ACC112 (cell line): ENCODE measurements around the gene PIRT.

Experiments used
- H2AFZ ChIP-seq: fragments of 200-600 bp; sonication (generic); one replicate; pipeline ENCODE4 v1.6.0; 2017; ENCODE audit warnings: antibody characterized with exemption, low read length; ENCODE audit not compliant: unreplicated experiment
- H3K27ac ChIP-seq: fragments of 200-600 bp; sonication (generic); 2 replicates; pipeline ENCODE4 v1.5.1; 2014; ENCODE audit warnings: low read depth, mild to moderate bottlenecking, antibody characterized with exemption, low read length, moderate library complexity
- H3K27me3 ChIP-seq: fragments of 200-600 bp; sonication (generic); 2 replicates; pipeline ENCODE4 v1.6.1; 2014; ENCODE audit warnings: mild to moderate bottlenecking, antibody characterized with exemption, low read length, moderate library complexity, mixed read lengths; ENCODE audit not compliant: insufficient read depth
- H3K36me3 ChIP-seq: fragments of 200-600 bp; sonication (generic); 2 replicates; pipeline ENCODE4 v1.6.1; 2016; ENCODE audit warnings: mild to moderate bottlenecking, antibody characterized with exemption, low read length, moderate library complexity, mixed read lengths; ENCODE audit not compliant: insufficient read depth
- H3K4me1 ChIP-seq: fragments of 200-600 bp; sonication (generic); one replicate; pipeline ENCODE4 v1.6.1; 2016; ENCODE audit warnings: low read length, mixed read lengths; ENCODE audit not compliant: insufficient read depth, unreplicated experiment, control insufficient read depth
- H3K4me3 ChIP-seq: fragments of 200-600 bp; sonication (generic); 2 replicates; pipeline ENCODE4 v1.5.1; 2014; ENCODE audit warnings: mild to moderate bottlenecking, low read depth, low read length
- H3K79me2 ChIP-seq: fragments of 200-600 bp; sonication (generic); one replicate; pipeline ENCODE4 v1.6.0; 2016; ENCODE audit warnings: low read length; ENCODE audit not compliant: control insufficient read depth, unreplicated experiment, insufficient read depth

Gene PIRT

DNA sequence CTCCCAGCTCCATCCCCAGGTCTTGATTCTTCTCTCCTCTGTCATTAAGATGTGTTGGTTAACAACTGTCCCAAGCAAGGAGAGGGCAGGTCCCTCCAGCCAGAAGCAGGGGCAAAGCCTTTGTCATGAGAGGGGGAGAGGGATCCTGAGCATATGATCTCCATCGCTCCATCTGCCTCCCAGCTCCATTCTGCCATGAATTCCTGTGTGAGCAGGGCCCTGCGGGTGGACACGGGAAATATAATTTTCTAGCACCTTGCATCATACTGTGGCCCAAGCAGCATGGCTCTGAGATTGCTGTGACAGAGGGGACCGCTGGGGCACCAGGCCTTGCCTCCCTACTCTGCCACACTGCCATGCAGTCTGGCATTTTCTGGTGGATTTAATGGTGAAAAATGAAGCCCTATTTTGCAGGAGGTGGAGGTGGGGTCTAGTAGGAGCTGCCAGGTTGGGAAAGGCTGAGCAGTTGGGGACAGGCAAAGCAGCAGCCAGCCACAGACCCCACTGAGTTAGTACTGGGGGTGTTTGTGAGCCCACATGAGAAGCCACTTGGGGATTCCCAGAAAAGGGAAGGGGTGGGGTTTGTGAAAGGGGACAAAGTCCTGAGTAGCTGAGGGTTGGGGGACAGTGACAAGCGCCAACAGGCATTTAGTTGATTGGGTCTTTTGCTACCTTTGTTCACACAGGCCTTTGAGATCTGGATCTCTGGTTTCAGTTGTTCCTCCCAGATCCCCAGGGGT lies 50.4 kb downstream of the PIRT start:
- Histone ChIP-seq H3K4me3 (no peak overlapping the region), H3K36me3 (no peaks in the 10 kb centered on the region), H3K27me3 (no peaks in the 10 kb centered on the region), H3K79me2 (no peaks in the 10 kb centered on the region), H3K4me1 (no peaks in the 10 kb centered on the region), H3K27ac (no peak overlapping the region), H2AFZ (no peak overlapping the region)

DNA sequence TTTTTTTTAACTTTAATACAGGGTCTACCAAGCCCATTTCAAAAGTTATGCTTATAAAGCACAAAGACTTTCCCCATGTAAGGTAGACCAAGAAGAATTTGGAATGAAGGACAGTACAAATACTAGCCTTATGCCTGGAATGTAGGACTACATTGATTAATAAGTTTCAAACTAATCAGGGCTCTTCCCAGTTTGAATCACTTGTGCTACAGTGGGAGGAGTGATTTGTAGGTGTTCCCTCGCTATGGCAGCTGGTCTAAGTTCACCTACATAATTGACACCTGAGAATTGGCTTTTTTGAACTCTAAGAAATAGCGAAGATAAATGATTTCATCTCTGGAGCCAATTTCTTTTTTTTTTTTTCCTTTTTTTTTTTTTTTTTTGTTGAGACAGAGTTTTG lies 52.6 kb downstream of the PIRT start:
- no peak overlapping the region for H3K27ac ChIP-seq
- no peaks in the 10 kb centered on the region for H3K36me3 ChIP-seq
- no peaks in the 10 kb centered on the region for H3K79me2 ChIP-seq
- H3K27me3 ChIP-seq = no peaks in the 10 kb centered on the region
- H2AFZ ChIP-seq = no peak overlapping the region
- H3K4me1 ChIP-seq = no peaks in the 10 kb centered on the region
- no peak overlapping the region for H3K4me3 ChIP-seq

DNA sequence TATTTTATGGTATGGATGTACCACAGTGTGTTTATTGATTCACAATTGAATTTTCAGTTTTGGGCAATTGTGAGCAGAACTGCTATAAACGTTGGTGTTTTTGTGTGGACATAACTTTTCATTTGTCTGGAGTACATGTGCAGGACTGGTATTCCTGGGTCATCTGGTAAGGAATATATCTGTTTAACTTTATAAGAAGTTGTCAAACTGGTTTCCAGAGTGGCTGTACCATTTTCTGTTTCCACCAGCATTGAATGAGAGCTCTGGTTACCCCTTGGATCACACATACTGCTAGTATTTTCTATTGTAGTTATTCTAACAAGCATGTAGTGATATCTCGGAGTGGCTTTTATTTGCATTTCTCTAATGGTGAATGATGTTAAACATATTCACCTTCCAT lies 58.3 kb downstream of the PIRT start:
- Histone ChIP-seq H3K36me3 (no peaks in the 10 kb centered on the region), H2AFZ (no peak overlapping the region), H3K27ac (no peak overlapping the region), H3K27me3 (no peaks in the 10 kb centered on the region; the same call in 1 of the 2 replicates), H3K4me1 (no peaks in the 10 kb centered on the region), H3K79me2 (no peaks in the 10 kb centered on the region), H3K4me3 (no peak overlapping the region)

DNA sequence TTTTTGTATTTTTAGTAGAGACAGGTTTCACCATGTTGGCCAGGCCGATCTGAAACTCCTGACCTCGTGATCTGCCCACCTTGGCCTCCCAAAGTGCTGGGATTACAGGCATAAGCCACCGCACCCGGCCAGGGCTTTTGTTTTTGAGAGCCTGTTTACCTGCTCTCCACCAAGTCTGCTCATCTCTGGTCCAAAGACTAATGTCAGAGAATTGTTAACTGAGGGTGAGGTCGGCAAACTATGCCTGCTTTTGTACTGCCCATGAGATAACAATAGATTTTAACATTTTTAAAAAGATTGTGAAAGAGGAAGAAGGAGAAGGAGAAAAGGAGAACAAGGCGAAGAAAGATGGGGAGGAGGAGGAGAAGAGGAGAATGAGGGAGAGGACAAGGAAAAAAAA lies 60.0 kb downstream of the PIRT start:
- Histone ChIP-seq H3K27ac (no peak overlapping the region), H3K79me2 (no peaks in the 10 kb centered on the region), H2AFZ (no peak overlapping the region), H3K4me3 (no peak overlapping the region), H3K4me1 (no peaks in the 10 kb centered on the region), H3K27me3 (no peaks in the 10 kb centered on the region; the same call in 1 of the 2 replicates), H3K36me3 (no peaks in the 10 kb centered on the region)

DNA sequence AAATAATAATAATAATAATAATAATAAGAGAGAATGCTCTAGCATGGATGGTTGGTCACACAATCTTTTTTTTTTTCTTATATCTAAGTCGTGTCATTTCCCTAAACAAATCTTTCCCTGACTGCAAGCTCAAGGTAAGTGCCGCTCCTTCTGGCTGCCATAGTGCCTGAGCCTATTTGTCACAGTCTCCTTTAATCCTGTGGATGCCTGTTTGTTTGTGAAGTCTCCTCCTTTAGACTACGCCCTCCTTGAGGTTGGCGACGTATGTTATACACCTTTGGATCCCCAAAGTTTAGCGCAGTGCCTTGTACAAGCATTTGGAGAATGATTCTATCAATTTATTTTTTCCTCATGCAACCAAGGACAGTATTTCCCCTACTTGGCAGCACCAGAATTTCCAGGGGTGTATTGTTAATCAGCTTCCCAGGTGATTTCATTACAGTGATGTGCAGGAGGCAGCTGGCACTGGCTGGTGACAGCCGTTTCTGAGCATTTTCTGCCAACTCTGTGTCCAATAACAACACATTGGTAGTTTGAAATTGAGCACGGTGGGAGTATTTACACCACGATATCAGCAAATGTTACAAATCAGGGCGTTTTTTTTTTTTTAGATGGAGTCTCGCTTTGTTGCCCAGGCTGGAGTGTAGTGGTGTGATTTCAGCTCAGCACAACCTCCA lies 60.6 kb downstream of the PIRT start:
- Histone ChIP-seq H2AFZ (no peak overlapping the region), H3K79me2 (no peaks in the 10 kb centered on the region), H3K4me1 (no peaks in the 10 kb centered on the region), H3K4me3 (no peak overlapping the region), H3K27me3 (no peaks in the 10 kb centered on the region; the same call in 1 of the 2 replicates), H3K36me3 (no peaks in the 10 kb centered on the region), H3K27ac (no peak overlapping the region)

DNA sequence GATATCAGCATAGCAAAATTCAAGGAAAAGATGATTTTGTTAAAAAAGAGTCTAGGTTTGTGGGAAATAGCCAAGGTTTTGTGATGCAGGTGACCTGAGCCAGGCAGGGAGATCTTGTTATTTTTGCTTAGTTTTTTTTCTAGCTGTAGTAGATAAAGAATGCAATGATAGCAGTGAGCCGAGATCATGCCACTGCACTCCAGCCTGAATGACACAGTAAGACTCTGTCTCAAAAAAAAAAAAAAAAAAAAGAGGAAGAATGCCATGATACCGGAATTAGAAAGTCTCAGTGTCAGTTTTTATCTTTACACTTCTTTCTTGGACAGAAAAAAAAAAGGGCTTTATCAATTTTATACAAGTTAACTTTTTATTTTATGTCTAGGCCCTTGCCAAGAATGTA lies 61.5 kb downstream of the PIRT start:
- no peaks in the 10 kb centered on the region for H3K36me3 ChIP-seq
- H2AFZ ChIP-seq = no peak overlapping the region
- no peak overlapping the region for H3K27ac ChIP-seq
- H3K4me3 ChIP-seq = no peak overlapping the region
- H3K79me2 ChIP-seq = no peaks in the 10 kb centered on the region
- no peaks in the 10 kb centered on the region; the same call in 1 of the 2 replicates for H3K27me3 ChIP-seq
- H3K4me1 ChIP-seq = no peaks in the 10 kb centered on the region

DNA sequence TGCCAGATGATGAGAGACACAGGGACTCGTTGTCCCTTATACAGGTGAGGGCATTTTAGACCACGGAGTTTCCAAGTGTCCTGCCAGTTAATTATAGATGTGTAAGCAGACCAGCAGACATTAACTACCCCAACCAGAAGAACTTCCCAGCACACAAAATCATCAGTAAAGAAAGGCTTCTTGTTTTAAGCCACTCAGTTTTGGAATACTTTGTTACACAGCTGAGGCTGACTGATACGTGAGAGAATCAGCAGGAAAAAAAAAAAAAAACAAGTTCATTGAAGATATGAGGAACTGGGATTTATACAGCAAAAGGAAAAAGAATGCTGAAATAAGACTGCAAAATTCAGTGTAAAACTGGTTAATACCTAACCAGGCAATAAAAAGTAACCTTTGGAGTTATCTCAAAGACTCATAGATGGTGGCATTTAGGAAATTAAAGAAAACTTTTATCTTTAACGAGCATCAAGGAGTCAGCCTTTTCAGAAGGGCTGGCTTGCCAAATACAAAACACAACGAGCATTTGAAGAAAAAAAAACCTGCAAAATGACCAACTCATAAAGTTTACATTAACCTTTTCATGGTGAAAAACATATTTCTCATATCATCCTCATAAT lies 62.0 kb downstream of the PIRT start:
- no peaks in the 10 kb centered on the region for H3K79me2 ChIP-seq
- no peak overlapping the region for H3K4me3 ChIP-seq
- no peak overlapping the region for H3K27ac ChIP-seq
- no peak overlapping the region for H2AFZ ChIP-seq
- H3K4me1 ChIP-seq = no peaks in the 10 kb centered on the region
- H3K36me3 ChIP-seq = no peaks in the 10 kb centered on the region
- no peaks in the 10 kb centered on the region; the same call in 1 of the 2 replicates for H3K27me3 ChIP-seq

DNA sequence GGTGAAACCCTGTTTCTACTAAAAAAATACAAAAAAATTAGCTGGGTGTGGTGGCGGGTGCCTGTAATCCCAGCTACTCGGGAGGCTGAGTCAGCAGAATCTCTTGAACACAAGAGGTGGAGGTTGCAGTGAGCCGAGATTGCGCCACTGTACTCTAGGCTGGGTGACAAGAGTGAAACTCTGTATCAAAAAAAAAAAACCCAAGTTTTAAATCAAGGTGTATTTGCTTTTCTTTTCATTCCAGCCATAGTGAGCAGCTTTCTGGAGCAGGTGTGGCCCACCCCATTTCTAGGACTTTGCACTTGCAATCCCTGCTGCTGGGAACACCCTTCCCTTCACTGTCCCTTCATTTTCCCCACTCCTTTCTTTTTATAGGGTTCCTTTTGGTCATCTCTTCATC lies 62.8 kb downstream of the PIRT start:
- Histone ChIP-seq H3K79me2 (no peaks in the 10 kb centered on the region), H3K27ac (no peak overlapping the region), H2AFZ (no peak overlapping the region), H3K36me3 (no peaks in the 10 kb centered on the region), H3K4me3 (no peak overlapping the region), H3K27me3 (no peaks in the 10 kb centered on the region; the same call in 1 of the 2 replicates), H3K4me1 (no peaks in the 10 kb centered on the region)

DNA sequence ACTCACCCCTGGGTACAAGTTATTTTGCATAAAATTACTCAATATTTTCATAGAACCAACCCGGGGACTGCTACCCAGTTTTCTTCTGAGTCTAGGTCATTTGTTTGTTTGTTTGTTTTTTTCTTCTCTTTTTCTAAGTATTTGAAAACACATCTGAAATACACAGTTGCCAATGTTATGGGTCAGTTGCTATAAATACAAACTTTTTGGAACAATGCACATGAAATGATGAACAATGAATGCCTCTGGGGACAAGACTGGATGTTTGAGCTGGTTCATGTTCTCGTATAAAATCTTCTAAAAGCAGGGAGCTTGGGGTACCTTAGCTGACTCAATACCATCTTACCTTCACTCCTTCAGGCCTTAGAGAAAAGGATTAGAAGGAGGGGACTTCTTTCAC lies 64.5 kb downstream of the PIRT start:
- H2AFZ ChIP-seq = no peak overlapping the region
- no peak overlapping the region for H3K27ac ChIP-seq
- no peak overlapping the region for H3K4me3 ChIP-seq

More for the DNA sequence above, 64.5 kb downstream of the PIRT start:
- H3K4me1 ChIP-seq = no peaks in the 10 kb centered on the region
- H3K79me2 ChIP-seq = no peaks in the 10 kb centered on the region
- no peaks in the 10 kb centered on the region for H3K27me3 ChIP-seq
- H3K36me3 ChIP-seq = no peaks in the 10 kb centered on the region
